Measurements from ENCODE around the gene VMA21.

Gene VMA21

GRCh38 chrX:151396825-151397740 is at the start of gene VMA21:
Gene VMA21, plus strand, starts transcription at chrX:151397206. Its CDS starts 103 bp downstream, at chrX:151397309.
- DNase-seq (ENCODE audit: low read depth in 1 of 2, low spot score in 1 of 2) = peak; percentile 50 to 72

GRCh38 chrX:151359341-151359740 is 37.7 kb upstream of the VMA21 start:
- DNase-seq (ENCODE audit: low read depth in 1 of 2, low spot score in 1 of 2) = no peak

- DNase-seq (ENCODE audit: low read depth in 1 of 2, low spot score in 1 of 2) = no peak
Observed at GRCh38 chrX:151359931-151360871, 36.8 kb upstream of the VMA21 start.

GRCh38 chrX:151363316-151363715 is 33.7 kb upstream of the VMA21 start:
- no peak for DNase-seq (ENCODE audit: low read depth in 1 of 2, low spot score in 1 of 2)

GRCh38 chrX:151365579-151365978 is 31.4 kb upstream of the VMA21 start:
- DNase-seq (ENCODE audit: low read depth in 1 of 2, low spot score in 1 of 2) = no peak

- DNase-seq (ENCODE audit: low read depth in 1 of 2, low spot score in 1 of 2) = no peak
Observed at GRCh38 chrX:151370906-151371305, 26.1 kb upstream of the VMA21 start.

- DNase-seq (ENCODE audit: low read depth in 1 of 2, low spot score in 1 of 2) = no peak
Observed at GRCh38 chrX:151384807-151385206, 12.2 kb upstream of the VMA21 start.

GRCh38 chrX:151386838-151387459 is 10.1 kb upstream of the VMA21 start:
- no peak for DNase-seq (ENCODE audit: low read depth in 1 of 2, low spot score in 1 of 2)

- DNase-seq (ENCODE audit: low read depth in 1 of 2, low spot score in 1 of 2) = no peak
Observed at GRCh38 chrX:151391722-151392121, 5.3 kb upstream of the VMA21 start.

- peak in 1 of 2 donors; percentile 22 for DNase-seq (ENCODE audit: low read depth in 1 of 2, low spot score in 1 of 2)
Observed at GRCh38 chrX:151393514-151393913, 3.5 kb upstream of the VMA21 start.

GRCh38 chrX:151396042-151396824 is 773 bp upstream of the VMA21 start:
- DNase-seq (ENCODE audit: low read depth in 1 of 2, low spot score in 1 of 2) = peak in 1 of 2 donors; percentile 8

GRCh38 chrX:151397741-151398070 is 700 bp downstream of the VMA21 start:
- DNase-seq (ENCODE audit: low read depth in 1 of 2, low spot score in 1 of 2) = no peak

- no peak for DNase-seq (ENCODE audit: low read depth in 1 of 2, low spot score in 1 of 2)
Observed at GRCh38 chrX:151398346-151398745, 1.3 kb downstream of the VMA21 start.

GRCh38 chrX:151402719-151403390 is 5.8 kb downstream of the VMA21 start:
- no peak for DNase-seq (ENCODE audit: low read depth in 1 of 2, low spot score in 1 of 2)

GRCh38 chrX:151416579-151416978 is 19.6 kb downstream of the VMA21 start:
- DNase-seq (ENCODE audit: low read depth in 1 of 2, low spot score in 1 of 2) = no peak

- no peak for DNase-seq (ENCODE audit: low read depth in 1 of 2, low spot score in 1 of 2)
Observed at GRCh38 chrX:151419782-151420181, 22.8 kb downstream of the VMA21 start.

GRCh38 chrX:151424505-151424904 is 27.5 kb downstream of the VMA21 start:
- no peak for DNase-seq (ENCODE audit: low read depth in 1 of 2, low spot score in 1 of 2)

GRCh38 chrX:151448509-151448908 is 51.5 kb downstream of the VMA21 start:
- DNase-seq (ENCODE audit: low read depth in 1 of 2, low spot score in 1 of 2) = no peak

- no peak for DNase-seq (ENCODE audit: low read depth in 1 of 2, low spot score in 1 of 2)
Observed at GRCh38 chrX:151458824-151459223, 61.8 kb downstream of the VMA21 start.

Measured in activated T-helper 1 cell treated with anti-CD3 and anti-CD28 coated beads, Interleukin-2, amount 50 U/mL, for 16 hours (primary cell).